Caco-2 (cell line): ENCODE measurements around the gene PDZK1IP1. TPM values are rescaled to one million over a fixed set of nuclear protein-coding genes. Genes with fewer than 3 reads are reported as not detected.
A peak's percentile ranks its signal among the peaks of the same experiment; 100 is the strongest.
"Not testable (repeated sequence)": the region's sequence is repeated elsewhere in the genome, so short reads cannot be mapped to it uniquely, and the experiment has no call there.

Source experiments
- BruUV-seq: library from RNA; stranded (reverse); fragments of 400-500 nt; replicated peaks from 2 replicates; lab custom pipeline; 2021; lab: Mats Ljungman, UMichigan
- CTCF ChIA-PET: fragments of 300-600 bp; sonication (Branson Sonifier 250); formaldehyde crosslinking; loops from one replicate; lab custom pipeline; 2022; ENCODE audit warnings: antibody characterized with exemption; lab: Charles Lee
- POLR2A ChIA-PET: fragments of 300-600 bp; sonication (Branson Sonifier 250); formaldehyde crosslinking; loops from one replicate; lab custom pipeline; 2022; ENCODE audit warnings: antibody characterized with exemption; lab: Charles Lee
- DNase-seq, 2 experiments: peaks; one replicate each; pipeline versions ENCODE4 v3.0.0 to v3.0.0-alpha.2; 2020 to 2022
- H3K27me3 ChIP-seq: replicated peaks from 2 replicates; pipeline ENCODE4 v1.6.0; 2011; ENCODE audit warnings: low read length; ENCODE audit not compliant: control insufficient read depth, insufficient read depth
- H3K36me3 ChIP-seq: 2 replicates; pipeline ENCODE4 v1.5.1; 2011; ENCODE audit warnings: low read length; ENCODE audit not compliant: control insufficient read depth, insufficient read depth
- H3K4me1 ChIP-seq: fragments of 250-450 bp; sonication (Bioruptor Pico); 2 replicates; pipeline ENCODE4 v1.5.1; 2020; ENCODE audit warnings: mild to moderate bottlenecking
- H3K4me3 ChIP-seq: 2 replicates; pipeline ENCODE4 v1.5.1; 2011; ENCODE audit warnings: low read depth, mild to moderate bottlenecking, control low read depth, low read length
- H3K9me3 ChIP-seq: fragments of 250-450 bp; sonication (Bioruptor Pico); 2 replicates; pipeline ENCODE4 v1.5.1; 2020; ENCODE audit warnings: mild to moderate bottlenecking, moderate library complexity
- H3K27ac Mint-ChIP-seq: one replicate; pipeline ENCODE4 v1.8.0; 2022; ENCODE audit warnings: mixed read lengths; ENCODE audit not compliant: unreplicated experiment
- H3K27me3 Mint-ChIP-seq: one replicate; pipeline ENCODE4 v1.8.0; 2022; ENCODE audit warnings: mixed read lengths; ENCODE audit not compliant: insufficient read depth, unreplicated experiment
- H3K36me3 Mint-ChIP-seq: one replicate; pipeline ENCODE4 v1.8.0; 2022; ENCODE audit warnings: mild to moderate bottlenecking, mixed read lengths; ENCODE audit not compliant: insufficient read depth, unreplicated experiment
- H3K4me1 Mint-ChIP-seq: one replicate; pipeline ENCODE4 v1.8.0; 2022; ENCODE audit warnings: low read depth, mixed read lengths; ENCODE audit not compliant: unreplicated experiment
- H3K4me3 Mint-ChIP-seq: one replicate; pipeline ENCODE4 v1.8.0; 2022; ENCODE audit warnings: mild to moderate bottlenecking, moderate library complexity, mixed read lengths; ENCODE audit not compliant: unreplicated experiment
- H3K9me3 Mint-ChIP-seq: one replicate; pipeline ENCODE4 v1.8.0; 2022; ENCODE audit warnings: mixed read lengths; ENCODE audit not compliant: unreplicated experiment
- CTCF ChIP-seq, 2 experiments: fragments of 200-600 bp in 1 of 2; IDR thresholded peaks; 1 replicate in 1 of 2; 2 replicates in 1 of 2; pipeline versions ENCODE4 v1.5.1 to v1.8.0; 2011 to 2022; ENCODE audit warnings: antibody characterized with exemption in 1 of 2, control low read depth in 1 of 2, inconsistent platforms in 1 of 2, low read depth in 1 of 2, low read length in 1 of 2, mild to moderate bottlenecking in 1 of 2, moderate library complexity in 1 of 2; ENCODE audit not compliant: insufficient read depth in 1 of 2, severe bottlenecking in 1 of 2, unreplicated experiment in 1 of 2
- intact Hi-C: fragments of 100-400 bp; cut with micrococcal nuclease; formaldehyde crosslinking; loops from one replicate; pipeline ENCODE4 v1.10.0; 2022; ENCODE audit not compliant: unreplicated experiment
- total RNA-seq: library from RNA; stranded (reverse); gene quantifications from 2 replicates; pipeline ENCODE4 v1.2.3, GENCODE V29; 2022

Gene PDZK1IP1
- total RNA-seq, 1 experiment from 2014 or later = 6.1 TPM

GRCh38 chr1:47205918-47206317 lies 16.1 kb upstream of the PDZK1IP1 start:
- Mint-ChIP-seq H3K9me3 (no peaks in the 10 kb centered on the region), H3K4me1 (peaks cover 6% of the 10 kb centered on the region), H3K36me3 (peaks cover 7% of the 10 kb centered on the region), H3K27ac (peak overlapping the region; percentile 74), H3K27me3 (no peaks in the 10 kb centered on the region), H3K4me3 (no peak overlapping the region)
- ChIA-PET POLR2A (no interaction called here), CTCF (no interaction called here)
- no peak for DNase-seq
- Histone ChIP-seq H3K9me3 (peaks cover 7% of the 10 kb centered on the region; the same call in 1 of the 2 replicates), H3K27me3 (no peaks in the 10 kb centered on the region), H3K4me3 (no peak overlapping the region), H3K36me3 (no peaks in the 10 kb centered on the region), H3K4me1 (no peaks in the 10 kb centered on the region)
- intact Hi-C loops = no loop called here
- no peak for TF ChIP-seq CTCF (IDR thresholded peaks at IDR 0.05; ENCODE audit: insufficient read depth in 1 of 2, low read depth in 1 of 2, low read length in 1 of 2, severe bottlenecking in 1 of 2, unreplicated experiment in 1 of 2)
- no TSS peak for BruUV-seq

- CTCF ChIA-PET = interaction anchor here (0.6 kb wide), 1 partner anchor 125 kb away, joined by 5 read pairs; no protein-coding TSS in a partner anchor
- H3K36me3 Mint-ChIP-seq, H3K27ac Mint-ChIP-seq, H3K4me3 Mint-ChIP-seq, intact Hi-C loops, H3K4me1 ChIP-seq, POLR2A ChIA-PET, BruUV-seq, H3K27me3 Mint-ChIP-seq, H3K4me3 ChIP-seq, DNase-seq, H3K9me3 ChIP-seq, H3K27me3 ChIP-seq, H3K9me3 Mint-ChIP-seq, H3K36me3 ChIP-seq, H3K4me1 Mint-ChIP-seq: not testable (repeated sequence)
These were observed 13.7 kb upstream of the PDZK1IP1 start for GRCh38 chr1:47203504-47203903.

- POLR2A ChIA-PET = no interaction called here
- Histone ChIP-seq H3K27me3 (no peaks in the 10 kb centered on the region), H3K9me3 (peaks cover 7% of the 10 kb centered on the region; the same call in 1 of the 2 replicates), H3K4me3 (no peak overlapping the region), H3K36me3 (no peaks in the 10 kb centered on the region), H3K4me1 (no peaks in the 10 kb centered on the region)
- H3K27me3 Mint-ChIP-seq = no peaks in the 10 kb centered on the region
- no peak for DNase-seq
- no peak overlapping the region for H3K4me3 Mint-ChIP-seq
- CTCF ChIA-PET = no interaction called here
- no peak overlapping the region for H3K27ac Mint-ChIP-seq
- peaks cover 13% of the 10 kb centered on the region for H3K4me1 Mint-ChIP-seq
- no peaks in the 10 kb centered on the region for H3K36me3 Mint-ChIP-seq
- intact Hi-C loops = no loop called here
- no peaks in the 10 kb centered on the region for H3K9me3 Mint-ChIP-seq
- no peak for TF ChIP-seq CTCF (IDR thresholded peaks at IDR 0.05; ENCODE audit: insufficient read depth in 1 of 2, low read depth in 1 of 2, low read length in 1 of 2, severe bottlenecking in 1 of 2, unreplicated experiment in 1 of 2)
- no TSS peak for BruUV-seq
These were observed 11.3 kb upstream of the PDZK1IP1 start for GRCh38 chr1:47201179-47201578.

- H3K27me3 Mint-ChIP-seq = no peaks in the 10 kb centered on the region
- Histone ChIP-seq H3K36me3 (no peaks in the 10 kb centered on the region), H3K4me1 (peaks cover 7% of the 10 kb centered on the region), H3K4me3 (no peak overlapping the region), H3K9me3 (peaks cover 6% of the 10 kb centered on the region; the same call in 1 of the 2 replicates), H3K27me3 (no peaks in the 10 kb centered on the region)
- no peaks in the 10 kb centered on the region for H3K36me3 Mint-ChIP-seq
- BruUV-seq = no TSS peak
- H3K9me3 Mint-ChIP-seq = no peaks in the 10 kb centered on the region
- TF ChIP-seq CTCF (IDR thresholded peaks at IDR 0.05; ENCODE audit: insufficient read depth in 1 of 2, low read depth in 1 of 2, low read length in 1 of 2, severe bottlenecking in 1 of 2, unreplicated experiment in 1 of 2) = no peak
- ChIA-PET CTCF (no interaction called here), POLR2A (no interaction called here)
- no peak overlapping the region for H3K4me3 Mint-ChIP-seq
- DNase-seq = no peak
- intact Hi-C loops = no loop called here
- H3K4me1 Mint-ChIP-seq = peaks cover 20% of the 10 kb centered on the region
- H3K27ac Mint-ChIP-seq = no peak overlapping the region
These were observed 8.4 kb upstream of the PDZK1IP1 start for GRCh38 chr1:47198214-47198613.
